Measurements from ENCODE around the gene ZNF594.
"Not testable (repeated sequence)": the region's sequence is repeated elsewhere in the genome, so short reads cannot be mapped to it uniquely, and the experiment has no call there.

ZNF594 gene

DNA sequence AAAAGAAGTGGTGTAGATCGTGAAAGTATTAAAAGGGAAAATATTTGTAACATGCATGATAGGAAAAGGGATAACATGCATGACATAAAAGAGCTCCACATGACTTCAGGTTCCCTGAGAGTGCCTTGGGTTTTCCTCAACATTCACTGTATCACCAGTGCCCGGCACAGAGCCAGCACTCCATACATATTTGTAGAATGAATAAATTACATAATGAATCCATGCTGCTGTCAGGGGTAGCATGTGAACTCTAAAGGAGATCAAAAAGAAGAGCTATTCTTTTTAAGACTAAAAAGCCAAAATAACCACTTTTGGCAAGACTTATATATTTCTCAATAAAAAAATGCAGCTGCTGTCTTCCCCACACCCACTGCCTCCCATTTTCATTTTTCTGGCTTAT is 2.7 kb upstream of the ZNF594 start:
- peaks cover 6% of the 10 kb centered on the region for H3K4me1 ChIP-seq (ENCODE audit: control insufficient read depth, insufficient read depth, low read length)
- no peak overlapping the region for H3K9ac ChIP-seq (ENCODE audit: low read length)
- no peaks in the 10 kb centered on the region for H3K36me3 ChIP-seq (ENCODE audit: control insufficient read depth, insufficient read depth, low read length)
- H3K27me3 ChIP-seq (ENCODE audit: control insufficient read depth, insufficient read depth, low read length) = no peaks in the 10 kb centered on the region
- no peaks in the 10 kb centered on the region for H3K9me3 ChIP-seq (ENCODE audit: control insufficient read depth, low read length)
- no peak overlapping the region for H3K4me3 ChIP-seq (ENCODE audit: low read length)

DNA sequence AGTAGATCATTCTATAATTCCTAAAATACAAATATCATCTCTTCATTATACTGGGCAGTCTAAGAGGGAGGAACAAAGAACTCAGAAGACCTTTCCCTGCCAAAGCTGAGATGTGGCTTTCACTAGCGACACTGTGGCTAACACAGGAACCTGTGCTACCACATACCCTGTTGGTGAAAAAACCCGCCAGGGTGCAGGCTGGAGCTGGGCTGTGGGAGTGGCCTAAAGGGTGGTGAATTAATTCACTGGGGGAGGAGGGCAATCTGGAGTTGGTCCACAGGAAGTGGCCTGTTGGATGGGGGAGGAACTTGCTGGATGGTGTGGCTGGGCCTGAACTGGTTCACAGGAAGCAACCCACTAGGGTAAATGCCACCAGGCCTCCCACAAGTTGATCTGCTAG is 7.4 kb downstream of the ZNF594 start:
- no peak overlapping the region for H3K4me3 ChIP-seq (ENCODE audit: low read length)

DNA sequence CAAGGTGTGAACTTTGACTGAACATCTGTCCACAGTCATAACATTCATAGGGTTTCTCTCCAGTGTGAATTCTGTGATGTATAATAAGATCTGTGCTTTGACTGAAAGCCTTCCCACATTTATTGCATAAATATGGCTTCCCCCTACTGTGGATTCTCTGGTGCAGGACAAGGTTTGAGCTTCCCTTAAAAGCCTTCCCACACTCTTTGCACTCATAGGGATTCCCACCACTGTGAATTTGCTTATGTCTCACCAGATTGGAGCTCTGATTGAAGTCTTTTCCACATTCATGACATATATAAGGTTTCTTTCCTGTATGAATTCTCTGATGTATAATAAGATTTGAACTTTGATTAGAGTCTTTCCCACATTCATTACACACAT is 8.3 kb downstream of the ZNF594 start:
- no peaks in the 10 kb centered on the region for H3K27me3 ChIP-seq (ENCODE audit: control insufficient read depth, insufficient read depth, low read length)
- peaks cover 44% of the 10 kb centered on the region for H3K9me3 ChIP-seq (ENCODE audit: control insufficient read depth, low read length)
- H3K4me1 ChIP-seq (ENCODE audit: control insufficient read depth, insufficient read depth, low read length) = no peaks in the 10 kb centered on the region
- no peak overlapping the region for H3K9ac ChIP-seq (ENCODE audit: low read length)
- H3K36me3 ChIP-seq (ENCODE audit: control insufficient read depth, insufficient read depth, low read length) = no peaks in the 10 kb centered on the region
- H3K4me3 ChIP-seq (ENCODE audit: low read length) = no peak overlapping the region

More for the DNA sequence above, 7.4 kb downstream of the ZNF594 start:
- no peaks in the 10 kb centered on the region for H3K4me1 ChIP-seq (ENCODE audit: control insufficient read depth, insufficient read depth, low read length)
- no peak overlapping the region for H3K9ac ChIP-seq (ENCODE audit: low read length)
- no peaks in the 10 kb centered on the region for H3K36me3 ChIP-seq (ENCODE audit: control insufficient read depth, insufficient read depth, low read length)
- no peaks in the 10 kb centered on the region for H3K27me3 ChIP-seq (ENCODE audit: control insufficient read depth, insufficient read depth, low read length)
- H3K9me3 ChIP-seq (ENCODE audit: control insufficient read depth, low read length) = peaks cover 44% of the 10 kb centered on the region

DNA sequence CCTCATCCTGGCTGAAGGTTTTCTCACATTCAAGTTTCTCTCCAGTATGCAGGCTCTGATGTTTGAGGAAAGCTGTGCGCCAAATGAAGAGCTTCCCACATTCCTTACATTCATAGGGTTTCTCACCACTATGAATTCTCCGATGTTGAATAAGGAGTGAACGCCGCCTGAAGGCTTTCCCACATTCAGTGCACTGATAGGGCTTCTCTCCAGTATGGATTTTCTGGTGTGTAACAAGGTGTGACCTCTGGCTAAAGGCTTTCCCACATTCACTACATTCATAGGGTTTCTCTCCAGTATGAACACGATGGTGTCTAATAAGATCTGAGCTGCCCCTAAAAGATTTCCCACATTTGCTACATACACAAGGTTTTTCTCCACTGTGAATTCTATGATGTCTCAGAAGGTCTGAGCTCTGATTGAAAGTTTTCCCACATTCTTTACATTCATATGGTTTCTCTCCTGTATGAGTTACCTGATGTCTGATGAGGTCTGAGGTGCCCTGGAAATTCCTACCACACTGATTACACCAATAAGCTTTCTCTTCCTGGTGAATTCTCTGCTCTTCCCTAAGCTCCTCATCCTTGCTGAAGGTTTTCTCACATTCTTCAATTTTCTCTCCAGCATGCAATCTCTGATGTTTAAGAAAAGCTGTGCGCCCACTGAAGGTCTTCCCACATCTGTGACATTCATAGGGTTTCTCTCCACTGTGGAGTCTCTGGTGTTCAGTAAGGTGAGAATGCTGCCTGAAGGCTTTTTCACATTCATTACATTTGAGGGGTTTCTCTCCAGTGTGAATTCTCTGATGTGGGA is 8.9 kb downstream of the ZNF594 start:
- no peaks in the 10 kb centered on the region for H3K27me3 ChIP-seq (ENCODE audit: control insufficient read depth, insufficient read depth, low read length)
- no peak overlapping the region for H3K4me3 ChIP-seq (ENCODE audit: low read length)
- no peak overlapping the region for H3K9ac ChIP-seq (ENCODE audit: low read length)
- no peaks in the 10 kb centered on the region for H3K36me3 ChIP-seq (ENCODE audit: control insufficient read depth, insufficient read depth, low read length)
- H3K4me1 ChIP-seq (ENCODE audit: control insufficient read depth, insufficient read depth, low read length) = no peaks in the 10 kb centered on the region
- H3K9me3 ChIP-seq (ENCODE audit: control insufficient read depth, low read length) = peaks cover 44% of the 10 kb centered on the region

DNA sequence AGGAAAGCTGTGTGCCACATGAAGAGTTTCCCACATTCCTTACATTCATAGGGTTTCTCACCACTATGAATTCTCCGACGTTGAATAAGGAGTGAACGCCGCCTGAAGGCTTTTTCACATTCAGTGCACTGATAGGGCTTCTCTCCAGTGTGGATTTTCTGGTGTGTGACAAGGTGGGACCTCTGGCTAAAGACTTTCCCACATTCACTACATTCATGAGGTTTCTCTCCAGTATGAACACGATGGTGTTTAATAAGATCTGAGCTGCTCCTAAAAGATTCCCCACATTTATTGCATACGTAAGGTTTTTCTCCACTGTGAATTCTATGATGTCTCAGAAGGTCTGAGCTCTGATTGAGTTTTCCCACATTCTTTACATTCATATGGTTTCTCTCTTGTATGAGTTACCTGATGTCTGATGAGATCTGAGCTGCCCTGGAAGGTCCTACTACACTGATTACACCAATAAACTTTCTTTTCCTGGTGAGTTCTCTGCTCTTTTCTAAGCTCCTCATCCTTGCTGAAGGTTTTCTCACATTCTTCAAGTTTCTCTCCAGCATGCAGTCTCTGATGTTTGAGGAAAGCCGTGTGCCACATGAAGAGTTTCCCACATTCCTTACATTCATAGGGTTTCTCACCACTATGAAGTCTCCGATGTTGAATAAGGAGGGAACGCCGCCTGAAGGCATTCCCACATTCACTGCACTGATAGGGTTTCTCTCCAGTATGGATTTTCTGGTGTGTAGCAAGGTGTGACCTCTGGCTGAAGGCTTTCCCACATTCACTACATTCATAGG is 10.0 kb downstream of the ZNF594 start:
- H3K9me3 ChIP-seq (ENCODE audit: control insufficient read depth, low read length) = peaks cover 44% of the 10 kb centered on the region
- no peak overlapping the region for H3K9ac ChIP-seq (ENCODE audit: low read length)
- H3K4me3 ChIP-seq (ENCODE audit: low read length) = no peak overlapping the region
- H3K27me3 ChIP-seq (ENCODE audit: control insufficient read depth, insufficient read depth, low read length) = no peaks in the 10 kb centered on the region
- H3K36me3 ChIP-seq (ENCODE audit: control insufficient read depth, insufficient read depth, low read length) = no peaks in the 10 kb centered on the region
- no peaks in the 10 kb centered on the region for H3K4me1 ChIP-seq (ENCODE audit: control insufficient read depth, insufficient read depth, low read length)

DNA sequence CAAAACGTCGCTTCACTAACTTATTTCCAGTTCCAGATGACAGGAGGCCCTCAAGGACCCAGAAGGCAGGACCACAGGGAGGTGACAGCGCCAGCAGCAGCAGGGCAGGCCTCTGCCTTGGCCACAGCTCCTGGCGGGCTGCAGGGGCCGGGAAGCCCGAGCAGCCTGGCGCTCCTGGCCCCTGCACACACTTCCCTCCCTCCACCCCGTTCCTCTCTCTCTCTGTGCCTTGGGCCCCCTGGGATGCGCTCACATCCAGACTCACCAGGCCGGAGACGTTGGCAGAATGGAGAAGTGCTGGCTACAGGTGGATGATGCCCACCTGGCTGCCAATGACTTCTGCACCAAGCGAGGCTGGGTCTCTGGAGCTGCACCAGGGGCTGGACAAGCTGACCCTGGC is 12.7 kb downstream of the ZNF594 start:
- Histone ChIP-seq H3K27me3 (ENCODE audit: control insufficient read depth, insufficient read depth, low read length) (no peaks in the 10 kb centered on the region), H3K9ac (ENCODE audit: low read length) (no peak overlapping the region), H3K4me1 (ENCODE audit: control insufficient read depth, insufficient read depth, low read length) (no peaks in the 10 kb centered on the region), H3K9me3 (ENCODE audit: control insufficient read depth, low read length) (peaks cover 32% of the 10 kb centered on the region), H3K4me3 (ENCODE audit: low read length) (no peak overlapping the region), H3K36me3 (ENCODE audit: control insufficient read depth, insufficient read depth, low read length) (no peaks in the 10 kb centered on the region)

DNA sequence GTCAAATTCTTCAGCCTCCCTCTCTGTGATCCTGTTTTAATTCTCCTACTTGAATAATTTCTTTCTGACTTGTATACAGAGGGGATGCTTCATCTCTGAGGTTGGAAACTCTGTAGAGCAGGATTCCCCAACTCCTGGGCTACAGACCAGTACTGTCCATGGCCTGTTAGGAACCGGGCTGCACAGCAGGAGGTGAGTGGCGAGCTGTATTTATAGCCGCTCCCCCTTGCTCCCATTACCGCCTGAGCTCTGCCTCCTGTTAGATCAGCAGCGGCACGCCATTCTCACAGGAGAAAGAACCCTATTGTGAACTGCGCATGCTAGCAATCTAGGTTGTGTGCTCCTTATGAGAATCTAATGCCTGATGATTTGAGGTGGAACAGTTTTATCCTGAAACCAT is 16.6 kb downstream of the ZNF594 start:
- not testable (repeated sequence) for H3K36me3 ChIP-seq (ENCODE audit: control insufficient read depth, insufficient read depth, low read length); H3K4me1 ChIP-seq (ENCODE audit: control insufficient read depth, insufficient read depth, low read length); H3K9me3 ChIP-seq (ENCODE audit: control insufficient read depth, low read length); H3K27me3 ChIP-seq (ENCODE audit: control insufficient read depth, insufficient read depth, low read length); H3K9ac ChIP-seq (ENCODE audit: low read length); H3K4me3 ChIP-seq (ENCODE audit: low read length)

DNA sequence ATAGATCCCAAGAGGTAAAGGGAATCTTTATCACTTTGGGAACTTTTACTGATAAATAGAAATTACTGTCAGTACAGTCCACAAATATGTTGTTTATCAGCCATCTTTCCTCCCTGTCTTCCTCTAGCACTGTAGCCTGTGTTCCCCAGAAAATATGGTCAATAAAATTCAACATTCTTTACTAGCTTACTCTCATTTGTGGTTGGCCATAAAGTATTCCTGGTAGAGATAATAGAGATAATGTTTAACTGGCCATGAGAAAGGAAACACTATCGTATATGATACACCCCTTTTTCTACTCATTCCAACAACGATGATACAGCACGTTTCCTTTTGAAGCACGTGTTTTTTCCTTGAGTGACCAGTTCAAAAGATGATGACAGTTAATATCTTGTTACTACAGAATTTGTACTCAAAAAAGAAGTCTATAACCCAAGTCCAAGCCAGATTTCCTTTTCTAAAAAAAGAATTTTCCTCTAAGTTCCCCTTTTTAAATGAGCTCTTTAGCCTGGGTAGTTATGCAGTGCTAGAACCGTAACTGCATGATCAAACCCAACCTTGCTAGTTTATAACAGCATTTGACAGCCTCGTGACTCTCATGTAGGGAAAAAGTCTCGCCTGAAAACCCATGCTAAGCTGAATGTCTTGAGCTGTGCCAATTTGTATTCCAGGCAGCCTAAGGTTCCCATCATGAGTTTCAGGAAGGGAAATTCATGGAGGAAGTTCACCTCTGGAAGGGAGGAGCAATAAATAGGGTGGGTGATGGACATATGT is 25.7 kb downstream of the ZNF594 start:
- not testable (repeated sequence) for H3K36me3 ChIP-seq (ENCODE audit: control insufficient read depth, insufficient read depth, low read length)

DNA sequence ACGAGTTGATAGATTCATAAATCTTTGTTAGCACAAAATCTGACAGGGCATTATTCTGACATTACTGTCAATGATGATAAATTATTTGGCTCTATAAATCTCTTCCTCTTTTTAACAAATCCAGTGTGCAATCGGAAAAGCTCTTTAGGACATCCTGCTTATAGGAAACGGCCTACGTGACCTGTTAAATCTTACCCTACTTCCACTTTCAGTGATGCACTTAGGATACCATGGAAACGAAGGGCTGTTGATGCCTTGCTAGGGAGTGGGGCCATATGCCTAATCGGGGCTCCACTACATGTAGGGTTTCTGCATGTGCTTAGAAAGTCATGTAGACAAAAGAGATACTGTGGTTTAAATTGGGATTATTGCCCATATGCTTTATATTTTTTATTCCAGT is 27.2 kb downstream of the ZNF594 start:
- no peaks in the 10 kb centered on the region for H3K36me3 ChIP-seq (ENCODE audit: control insufficient read depth, insufficient read depth, low read length)
- H3K4me3 ChIP-seq (ENCODE audit: low read length) = no peak overlapping the region
- H3K9ac ChIP-seq (ENCODE audit: low read length) = no peak overlapping the region
- no peaks in the 10 kb centered on the region for H3K27me3 ChIP-seq (ENCODE audit: control insufficient read depth, insufficient read depth, low read length)
- H3K4me1 ChIP-seq (ENCODE audit: control insufficient read depth, insufficient read depth, low read length) = no peaks in the 10 kb centered on the region
- no peaks in the 10 kb centered on the region for H3K9me3 ChIP-seq (ENCODE audit: control insufficient read depth, low read length)

More for the DNA sequence above, 25.7 kb downstream of the ZNF594 start:
- H3K9ac ChIP-seq (ENCODE audit: low read length); H3K4me1 ChIP-seq (ENCODE audit: control insufficient read depth, insufficient read depth, low read length); H3K27me3 ChIP-seq (ENCODE audit: control insufficient read depth, insufficient read depth, low read length); H3K9me3 ChIP-seq (ENCODE audit: control insufficient read depth, low read length); H3K4me3 ChIP-seq (ENCODE audit: low read length): not testable (repeated sequence)

DNA sequence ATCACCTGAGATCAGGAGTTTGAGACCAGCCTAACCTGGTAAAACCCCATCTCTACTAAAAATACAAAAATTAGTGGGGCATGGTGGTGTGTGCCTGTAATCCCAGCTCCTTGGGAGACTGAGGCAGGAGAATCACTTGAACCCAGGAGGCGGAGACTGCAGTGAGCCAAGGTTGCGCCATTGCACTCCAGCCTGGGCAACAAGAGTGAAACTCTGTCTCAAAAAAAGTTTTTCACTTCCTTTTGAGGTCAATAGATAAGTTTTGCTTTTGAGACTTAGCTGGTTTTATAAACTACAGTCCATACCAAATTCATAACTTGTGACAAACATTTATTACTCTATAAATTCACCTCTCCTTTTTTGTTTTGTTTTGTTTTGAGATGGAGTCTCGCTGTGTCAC is 29.9 kb downstream of the ZNF594 start:
- H3K27me3 ChIP-seq (ENCODE audit: control insufficient read depth, insufficient read depth, low read length); H3K36me3 ChIP-seq (ENCODE audit: control insufficient read depth, insufficient read depth, low read length); H3K4me3 ChIP-seq (ENCODE audit: low read length); H3K9ac ChIP-seq (ENCODE audit: low read length); H3K9me3 ChIP-seq (ENCODE audit: control insufficient read depth, low read length); H3K4me1 ChIP-seq (ENCODE audit: control insufficient read depth, insufficient read depth, low read length): not testable (repeated sequence)

DNA sequence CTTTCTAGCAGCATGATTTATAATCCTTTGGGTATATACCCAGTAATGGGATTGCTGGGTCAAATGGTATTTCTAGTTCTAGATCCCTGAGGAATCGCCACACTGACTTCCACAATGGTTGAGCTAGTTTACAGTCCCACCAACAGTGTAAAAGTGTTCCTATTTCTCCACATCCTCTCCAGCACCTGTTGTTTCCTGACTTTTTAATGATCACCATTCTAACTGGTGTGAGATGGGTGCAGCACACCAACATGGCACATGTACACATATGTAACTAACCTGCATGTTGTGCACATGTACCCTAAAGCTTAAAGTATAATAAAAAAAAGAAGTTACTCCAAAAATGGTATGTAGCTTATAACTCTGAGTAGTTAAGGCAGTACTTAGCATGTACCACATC is 31.0 kb downstream of the ZNF594 start:
- H3K4me1 ChIP-seq (ENCODE audit: control insufficient read depth, insufficient read depth, low read length); H3K36me3 ChIP-seq (ENCODE audit: control insufficient read depth, insufficient read depth, low read length); H3K9me3 ChIP-seq (ENCODE audit: control insufficient read depth, low read length); H3K27me3 ChIP-seq (ENCODE audit: control insufficient read depth, insufficient read depth, low read length); H3K4me3 ChIP-seq (ENCODE audit: low read length); H3K9ac ChIP-seq (ENCODE audit: low read length): not testable (repeated sequence)

DNA sequence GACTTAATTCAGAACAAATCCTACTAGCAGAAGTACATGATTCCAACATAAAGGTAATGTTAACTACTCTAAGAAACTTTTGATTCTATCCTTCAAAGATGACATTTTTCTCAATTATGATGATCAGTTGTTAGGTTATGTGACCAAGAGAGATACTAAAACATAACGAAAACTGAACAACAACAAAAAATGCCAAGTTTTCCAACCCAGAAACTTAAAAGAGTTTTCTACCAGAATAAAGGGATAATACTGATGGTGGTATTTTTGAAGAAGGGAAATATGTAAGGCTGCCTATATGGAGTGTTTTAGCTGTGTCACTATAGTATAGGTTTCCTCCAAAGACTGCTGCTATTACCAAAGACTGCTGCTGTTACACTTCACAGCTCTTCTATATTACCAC is 45.5 kb downstream of the ZNF594 start:
- H3K36me3 ChIP-seq (ENCODE audit: control insufficient read depth, insufficient read depth, low read length); H3K9ac ChIP-seq (ENCODE audit: low read length); H3K4me3 ChIP-seq (ENCODE audit: low read length); H3K9me3 ChIP-seq (ENCODE audit: control insufficient read depth, low read length); H3K4me1 ChIP-seq (ENCODE audit: control insufficient read depth, insufficient read depth, low read length); H3K27me3 ChIP-seq (ENCODE audit: control insufficient read depth, insufficient read depth, low read length): not testable (repeated sequence)

Measured in mucosa of stomach (tissue), 1 donor.